PC-9 (cell line): ENCODE results near the gene POLR2J3.
"Not testable (repeated sequence)": the region's sequence is repeated elsewhere in the genome, so short reads cannot be mapped to it uniquely, and the experiment has no call there.

Source experiments
- EZH2 ChIP-seq: fragments of 200-600 bp; sonication (generic); IDR thresholded peaks from 2 replicates; pipeline ENCODE4 v1.8.0; 2017; ENCODE audit warnings: antibody characterized with exemption, low read depth
- TF ChIP-seq, protein P1 (sequence below): fragments of 200-600 bp; sonication (generic); conservative IDR thresholded peaks from 2 replicates; pipeline ENCODE4 v1.6.1; 2017; ENCODE audit warnings: mixed run types, antibody characterized with exemption, mild to moderate bottlenecking, moderate library complexity

DNA sequence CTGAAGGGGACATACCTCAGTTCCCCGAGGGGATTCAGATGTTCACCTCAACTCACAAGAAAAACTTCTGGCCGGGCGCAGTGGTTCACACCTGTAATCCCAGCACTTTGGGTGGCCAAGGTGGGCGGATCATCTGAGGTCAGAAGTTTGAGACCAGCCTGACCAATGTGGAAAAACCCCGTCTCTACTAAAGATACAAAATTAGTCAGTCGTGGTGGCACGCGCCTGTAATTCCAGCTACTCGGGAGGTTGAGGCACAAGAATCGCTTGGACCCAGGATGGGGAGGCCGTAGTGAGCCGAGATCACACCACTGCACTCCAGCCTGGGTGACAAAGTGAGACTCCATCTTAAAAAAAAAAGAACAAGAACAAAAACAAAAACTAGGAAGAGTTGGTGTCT, 27.1 kb downstream of the POLR2J3 start:
- TF ChIP-seq, protein P1, sequence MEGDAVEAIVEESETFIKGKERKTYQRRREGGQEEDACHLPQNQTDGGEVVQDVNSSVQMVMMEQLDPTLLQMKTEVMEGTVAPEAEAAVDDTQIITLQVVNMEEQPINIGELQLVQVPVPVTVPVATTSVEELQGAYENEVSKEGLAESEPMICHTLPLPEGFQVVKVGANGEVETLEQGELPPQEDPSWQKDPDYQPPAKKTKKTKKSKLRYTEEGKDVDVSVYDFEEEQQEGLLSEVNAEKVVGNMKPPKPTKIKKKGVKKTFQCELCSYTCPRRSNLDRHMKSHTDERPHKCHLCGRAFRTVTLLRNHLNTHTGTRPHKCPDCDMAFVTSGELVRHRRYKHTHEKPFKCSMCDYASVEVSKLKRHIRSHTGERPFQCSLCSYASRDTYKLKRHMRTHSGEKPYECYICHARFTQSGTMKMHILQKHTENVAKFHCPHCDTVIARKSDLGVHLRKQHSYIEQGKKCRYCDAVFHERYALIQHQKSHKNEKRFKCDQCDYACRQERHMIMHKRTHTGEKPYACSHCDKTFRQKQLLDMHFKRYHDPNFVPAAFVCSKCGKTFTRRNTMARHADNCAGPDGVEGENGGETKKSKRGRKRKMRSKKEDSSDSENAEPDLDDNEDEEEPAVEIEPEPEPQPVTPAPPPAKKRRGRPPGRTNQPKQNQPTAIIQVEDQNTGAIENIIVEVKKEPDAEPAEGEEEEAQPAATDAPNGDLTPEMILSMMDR: not testable (repeated sequence)
- TF ChIP-seq EZH2: not testable (repeated sequence)
